ENCODE data around the gene ZBP1.

ZBP1 gene

DNA sequence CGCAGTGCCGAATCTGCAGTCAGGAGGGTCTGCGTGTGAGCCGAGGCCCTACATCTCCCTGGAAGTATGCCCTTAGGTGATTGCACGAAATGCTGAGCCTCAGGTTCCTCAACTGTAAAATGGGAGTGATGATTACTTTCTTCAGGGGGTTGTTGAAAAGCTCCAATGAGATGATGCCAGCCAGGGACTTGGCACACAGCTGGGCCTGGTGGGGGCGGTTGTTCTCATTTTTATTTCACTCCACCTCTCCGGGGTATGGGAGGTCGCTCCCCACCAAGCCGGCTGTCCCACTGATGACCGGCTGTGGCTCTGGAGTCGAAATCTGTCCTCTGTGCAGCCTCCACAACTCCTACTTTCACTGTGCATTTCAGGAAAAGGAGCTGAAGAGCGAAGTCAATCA, 51.3 kb downstream of the ZBP1 start:
- H3K56ac ChIP-seq (ENCODE audit: low read length) = no peak overlapping the region
- WGBS (ENCODE audit: extremely low coverage, insufficient coverage, low lambda C conversion rate) = no CpG with 5 or more reads among the region's 12 CpGs

DNA sequence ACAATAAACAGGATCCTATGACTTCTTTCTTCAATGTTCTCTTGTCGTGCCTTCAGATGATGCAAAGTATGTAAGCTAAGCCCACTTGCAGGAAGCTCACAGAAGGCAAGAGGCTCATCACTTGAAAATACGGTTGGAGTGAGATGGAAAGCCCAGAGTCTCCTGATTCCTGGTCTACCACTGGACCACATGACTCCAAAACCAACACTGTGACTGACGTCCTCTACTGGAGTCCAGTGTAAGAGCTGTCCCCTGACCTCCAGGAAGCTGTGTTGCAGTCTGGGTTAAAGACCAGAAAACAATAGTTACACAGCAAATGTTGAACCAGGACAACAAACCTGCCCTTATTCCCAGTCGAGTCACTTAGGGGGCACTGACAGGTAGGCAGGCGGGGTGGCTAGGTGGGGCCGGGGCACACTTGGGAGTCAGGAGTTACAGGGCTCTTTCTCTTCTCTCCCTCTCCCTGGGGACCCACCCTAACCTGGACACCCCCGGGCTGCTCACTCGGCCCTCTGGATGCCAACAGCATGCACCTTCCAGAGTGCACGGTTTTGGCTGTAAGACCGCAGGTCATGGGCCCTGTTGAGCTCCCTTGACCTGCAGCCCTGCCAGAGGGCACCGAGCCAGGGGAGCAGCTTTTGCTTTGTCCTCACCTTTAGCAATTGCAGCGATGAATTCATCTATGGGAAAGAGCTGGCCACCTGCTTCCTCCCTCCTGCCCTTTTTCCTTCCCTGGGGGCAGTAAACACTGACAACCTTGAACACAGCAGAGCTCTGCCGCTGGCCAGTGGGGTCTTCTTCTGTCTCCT, 51.9 kb downstream of the ZBP1 start:
- H3K79me2 ChIP-seq (ENCODE audit: control insufficient read depth, insufficient read depth, low read length) = no peaks in the 10 kb centered on the region
- H3K18ac ChIP-seq (ENCODE audit: low read length) = no peak overlapping the region
- H4K8ac ChIP-seq (ENCODE audit: low read depth, low read length) = no peak overlapping the region
- no CpG with 5 or more reads among the region's 13 CpGs for WGBS (ENCODE audit: extremely low coverage, insufficient coverage, low lambda C conversion rate)
- H3K4me3 ChIP-seq (ENCODE audit: low read length) = no peak overlapping the region
- no peak overlapping the region for H4K5ac ChIP-seq (ENCODE audit: low read length)
- H3K4me2 ChIP-seq (ENCODE audit: low read length) = no peak overlapping the region
- H2BK120ac ChIP-seq (ENCODE audit: low read depth, low read length) = no peak overlapping the region
- H3K27me3 ChIP-seq (ENCODE audit: insufficient read depth, low read length, poor library complexity) = no peaks in the 10 kb centered on the region
- no peaks in the 10 kb centered on the region for H3K4me1 ChIP-seq (ENCODE audit: control insufficient read depth, low read depth, low read length)
- no peak overlapping the region for H3K23ac ChIP-seq (ENCODE audit: low read length)
- H3K4ac ChIP-seq (ENCODE audit: low read depth, low read length) = no peak overlapping the region
- H3K56ac ChIP-seq (ENCODE audit: low read length) = no peak overlapping the region
- H2BK15ac ChIP-seq (replicated peaks; ENCODE audit: low read depth) = no peak overlapping the region
- H3K27ac ChIP-seq (ENCODE audit: low read depth, low read length) = no peak overlapping the region
- H3K79me1 ChIP-seq (ENCODE audit: low read length) = no peaks in the 10 kb centered on the region
- H3K36me3 ChIP-seq (ENCODE audit: control insufficient read depth, insufficient read depth, low read length) = no peaks in the 10 kb centered on the region
- no peak overlapping the region for H3K9ac ChIP-seq (ENCODE audit: low read length)
- DNase-seq = no peak
- H2AK5ac ChIP-seq (ENCODE audit: low read length) = no peak overlapping the region
- H2BK5ac ChIP-seq (ENCODE audit: low read length) = no peak overlapping the region

More for the DNA sequence above, 51.3 kb downstream of the ZBP1 start:
- H2BK15ac ChIP-seq (replicated peaks; ENCODE audit: low read depth) = no peak overlapping the region
- no peak overlapping the region for H3K27ac ChIP-seq (ENCODE audit: low read depth, low read length)
- H3K4me1 ChIP-seq (ENCODE audit: control insufficient read depth, low read depth, low read length) = no peaks in the 10 kb centered on the region
- no peaks in the 10 kb centered on the region for H3K79me1 ChIP-seq (ENCODE audit: low read length)
- no peak overlapping the region for H4K5ac ChIP-seq (ENCODE audit: low read length)
- H3K4ac ChIP-seq (ENCODE audit: low read depth, low read length) = no peak overlapping the region
- H3K27me3 ChIP-seq (ENCODE audit: insufficient read depth, low read length, poor library complexity) = no peaks in the 10 kb centered on the region
- H3K4me2 ChIP-seq (ENCODE audit: low read length) = no peak overlapping the region
- H2BK5ac ChIP-seq (ENCODE audit: low read length) = no peak overlapping the region
- no peak overlapping the region for H4K8ac ChIP-seq (ENCODE audit: low read depth, low read length)
- H3K4me3 ChIP-seq (ENCODE audit: low read length) = no peak overlapping the region
- H2BK120ac ChIP-seq (ENCODE audit: low read depth, low read length) = no peak overlapping the region
- no peak overlapping the region for H3K18ac ChIP-seq (ENCODE audit: low read length)
- no peaks in the 10 kb centered on the region for H3K79me2 ChIP-seq (ENCODE audit: control insufficient read depth, insufficient read depth, low read length)
- H2AK5ac ChIP-seq (ENCODE audit: low read length) = no peak overlapping the region
- H3K9ac ChIP-seq (ENCODE audit: low read length) = no peak overlapping the region
- no peaks in the 10 kb centered on the region for H3K36me3 ChIP-seq (ENCODE audit: control insufficient read depth, insufficient read depth, low read length)
- no peak for DNase-seq
- H3K23ac ChIP-seq (ENCODE audit: low read length) = no peak overlapping the region

DNA sequence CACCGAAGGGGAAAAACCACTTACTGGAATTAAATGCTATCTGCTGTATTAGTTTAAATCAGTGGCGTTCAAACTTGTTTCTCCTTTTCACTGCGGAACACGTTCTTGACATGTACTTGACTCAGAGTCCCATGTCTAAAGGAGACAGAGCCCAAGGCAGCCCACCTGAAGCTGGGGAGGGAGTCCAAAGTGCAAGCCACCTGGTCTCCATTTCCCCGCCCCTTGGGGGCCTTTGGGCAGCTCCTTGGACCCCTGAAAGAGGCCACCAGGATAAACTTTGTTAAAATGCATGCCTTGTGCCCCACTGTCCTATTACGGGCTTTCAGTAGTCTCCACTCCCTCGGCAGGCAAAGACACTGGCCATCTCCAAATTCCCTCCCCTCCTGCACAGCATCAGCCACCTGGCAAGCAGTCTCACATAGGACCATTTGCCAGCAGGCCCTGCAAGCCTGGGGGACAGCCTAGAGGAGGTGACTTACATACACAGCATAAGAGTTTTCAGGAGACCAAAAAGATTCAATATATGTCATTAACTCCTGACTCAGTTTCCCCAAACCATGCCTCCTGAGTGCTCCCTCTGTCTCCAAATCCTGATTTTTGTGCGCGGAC, 52.7 kb downstream of the ZBP1 start:
- no peak overlapping the region for H3K4me3 ChIP-seq (ENCODE audit: low read length)
- WGBS (ENCODE audit: extremely low coverage, insufficient coverage, low lambda C conversion rate) = no CpG with 5 or more reads among the region's 9 CpGs
- H3K4me2 ChIP-seq (ENCODE audit: low read length) = no peak overlapping the region
- H3K27me3 ChIP-seq (ENCODE audit: insufficient read depth, low read length, poor library complexity) = no peaks in the 10 kb centered on the region
- no peak overlapping the region for H3K56ac ChIP-seq (ENCODE audit: low read length)
- no peak overlapping the region for H2AK5ac ChIP-seq (ENCODE audit: low read length)
- no peaks in the 10 kb centered on the region for H3K79me1 ChIP-seq (ENCODE audit: low read length)
- H3K9ac ChIP-seq (ENCODE audit: low read length) = no peak overlapping the region
- H3K79me2 ChIP-seq (ENCODE audit: control insufficient read depth, insufficient read depth, low read length) = no peaks in the 10 kb centered on the region
- no peak overlapping the region for H2BK5ac ChIP-seq (ENCODE audit: low read length)
- H3K4me1 ChIP-seq (ENCODE audit: control insufficient read depth, low read depth, low read length) = no peaks in the 10 kb centered on the region
- no peak overlapping the region for H3K4ac ChIP-seq (ENCODE audit: low read depth, low read length)
- no peak overlapping the region for H3K23ac ChIP-seq (ENCODE audit: low read length)
- no peak overlapping the region for H3K27ac ChIP-seq (ENCODE audit: low read depth, low read length)
- no peak overlapping the region for H4K8ac ChIP-seq (ENCODE audit: low read depth, low read length)
- H3K18ac ChIP-seq (ENCODE audit: low read length) = no peak overlapping the region
- H3K36me3 ChIP-seq (ENCODE audit: control insufficient read depth, insufficient read depth, low read length) = no peaks in the 10 kb centered on the region
- no peak overlapping the region for H2BK15ac ChIP-seq (replicated peaks; ENCODE audit: low read depth)
- no peak for DNase-seq
- no peak overlapping the region for H2BK120ac ChIP-seq (ENCODE audit: low read depth, low read length)
- H4K5ac ChIP-seq (ENCODE audit: low read length) = no peak overlapping the region

DNA sequence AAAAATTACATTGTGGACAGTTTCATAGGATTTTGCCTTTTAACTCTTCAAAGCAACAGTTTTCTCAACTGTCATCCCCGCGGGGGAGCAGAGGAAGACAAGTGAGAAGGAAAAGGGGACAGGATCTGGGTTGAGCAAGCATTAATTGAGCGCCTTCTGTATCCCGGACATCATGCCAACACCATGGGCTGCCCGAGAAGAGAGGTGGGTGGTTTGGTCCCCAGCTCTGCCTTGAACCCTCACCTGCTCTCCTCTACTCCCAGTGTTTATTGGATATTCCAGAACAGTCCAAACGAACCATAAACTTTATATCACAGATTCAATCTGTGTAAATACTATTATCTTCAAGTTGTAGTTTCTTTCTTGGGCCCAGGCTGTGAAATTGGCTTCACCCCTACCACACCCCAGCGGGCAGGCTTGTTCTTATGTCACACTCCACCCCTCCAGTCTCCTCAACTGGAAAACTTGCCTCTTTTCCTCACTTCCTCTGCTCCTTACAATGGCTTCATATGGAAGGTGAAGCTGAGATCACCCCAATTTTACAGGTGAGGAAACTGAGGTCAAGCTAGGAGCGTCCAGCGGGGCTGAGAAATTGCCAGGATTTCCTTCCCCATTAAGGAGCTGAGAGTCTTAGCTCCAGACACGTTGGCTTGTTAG, 53.3 kb downstream of the ZBP1 start:
- Histone ChIP-seq H3K27ac (ENCODE audit: low read depth, low read length) (no peak overlapping the region), H2AK5ac (ENCODE audit: low read length) (no peak overlapping the region), H3K27me3 (ENCODE audit: insufficient read depth, low read length, poor library complexity) (no peaks in the 10 kb centered on the region), H4K8ac (ENCODE audit: low read depth, low read length) (no peak overlapping the region), H2BK15ac (replicated peaks; ENCODE audit: low read depth) (no peak overlapping the region), H3K18ac (ENCODE audit: low read length) (no peak overlapping the region), H3K36me3 (ENCODE audit: control insufficient read depth, insufficient read depth, low read length) (no peaks in the 10 kb centered on the region), H4K5ac (ENCODE audit: low read length) (no peak overlapping the region), H3K56ac (ENCODE audit: low read length) (no peak overlapping the region), H3K23ac (ENCODE audit: low read length) (no peak overlapping the region), H3K4me1 (ENCODE audit: control insufficient read depth, low read depth, low read length) (no peaks in the 10 kb centered on the region), H2BK5ac (ENCODE audit: low read length) (no peak overlapping the region), H3K4me2 (ENCODE audit: low read length) (no peak overlapping the region), H3K9ac (ENCODE audit: low read length) (no peak overlapping the region), H3K4me3 (ENCODE audit: low read length) (no peak overlapping the region), H3K79me2 (ENCODE audit: control insufficient read depth, insufficient read depth, low read length) (no peaks in the 10 kb centered on the region), H2BK120ac (ENCODE audit: low read depth, low read length) (no peak overlapping the region), H3K4ac (ENCODE audit: low read depth, low read length) (no peak overlapping the region), H3K79me1 (ENCODE audit: low read length) (no peaks in the 10 kb centered on the region)
- DNase-seq = no peak
- WGBS (ENCODE audit: extremely low coverage, insufficient coverage, low lambda C conversion rate) = no CpG with 5 or more reads among the region's 10 CpGs

DNA sequence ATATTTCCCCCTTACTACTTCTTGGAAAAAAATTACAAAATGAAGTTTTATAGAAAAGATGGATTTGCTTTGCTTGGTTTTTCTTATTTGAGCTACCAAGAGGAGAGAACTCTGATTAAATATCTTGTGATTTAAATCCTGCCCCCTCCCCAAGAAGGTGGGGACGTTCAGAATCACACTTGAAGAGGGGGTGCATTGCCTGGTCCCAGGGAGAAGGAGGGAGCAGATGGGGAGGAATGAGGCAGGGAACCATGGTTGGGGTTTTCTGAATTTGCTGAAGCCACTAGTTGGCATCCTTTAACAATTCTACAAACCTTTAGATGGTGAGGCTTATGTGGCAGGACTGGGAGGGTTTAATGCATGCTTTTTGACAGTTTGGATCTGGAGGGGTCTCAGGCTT, 53.8 kb downstream of the ZBP1 start:
- H2AK5ac ChIP-seq (ENCODE audit: low read length) = no peak overlapping the region
- H3K27me3 ChIP-seq (ENCODE audit: insufficient read depth, low read length, poor library complexity) = no peaks in the 10 kb centered on the region
- H3K36me3 ChIP-seq (ENCODE audit: control insufficient read depth, insufficient read depth, low read length) = no peaks in the 10 kb centered on the region
- no peak overlapping the region for H2BK15ac ChIP-seq (replicated peaks; ENCODE audit: low read depth)
- H2BK5ac ChIP-seq (ENCODE audit: low read length) = no peak overlapping the region
- H3K9ac ChIP-seq (ENCODE audit: low read length) = no peak overlapping the region
- H4K5ac ChIP-seq (ENCODE audit: low read length) = no peak overlapping the region
- no CpG with 5 or more reads among the region's 1 CpG for WGBS (ENCODE audit: extremely low coverage, insufficient coverage, low lambda C conversion rate)
- no peak overlapping the region for H3K4me2 ChIP-seq (ENCODE audit: low read length)
- no peaks in the 10 kb centered on the region for H3K79me1 ChIP-seq (ENCODE audit: low read length)
- H3K79me2 ChIP-seq (ENCODE audit: control insufficient read depth, insufficient read depth, low read length) = no peaks in the 10 kb centered on the region
- H2BK120ac ChIP-seq (ENCODE audit: low read depth, low read length) = no peak overlapping the region
- H3K18ac ChIP-seq (ENCODE audit: low read length) = no peak overlapping the region
- H3K23ac ChIP-seq (ENCODE audit: low read length) = no peak overlapping the region
- no peak overlapping the region for H4K8ac ChIP-seq (ENCODE audit: low read depth, low read length)
- H3K56ac ChIP-seq (ENCODE audit: low read length) = no peak overlapping the region
- H3K4me3 ChIP-seq (ENCODE audit: low read length) = no peak overlapping the region
- no peak overlapping the region for H3K4ac ChIP-seq (ENCODE audit: low read depth, low read length)
- H3K4me1 ChIP-seq (ENCODE audit: control insufficient read depth, low read depth, low read length) = no peaks in the 10 kb centered on the region
- H3K27ac ChIP-seq (ENCODE audit: low read depth, low read length) = no peak overlapping the region
- DNase-seq = no peak
